GM12878 (cell line): ENCODE data around the gene NID1. TPM values are rescaled to one million over a fixed set of nuclear protein-coding genes. Genes with fewer than 3 reads are reported as not detected.

ENCODE experiments used
- BHLHE40 ChIP-seq, 2 experiments: fragments of 450-650 bp in 1 of 2; IDR thresholded peaks; 2 replicates each; pipeline ENCODE4 v1.6.1; 2011 to 2017; ENCODE audit warnings: low read depth in 2 of 2, borderline replicate concordance in 1 of 2, improper control_type of control experiment in 1 of 2, low read length in 1 of 2, mild to moderate bottlenecking in 1 of 2
- CBFB ChIP-seq: IDR thresholded peaks from 2 replicates; pipeline ENCODE4 v1.6.1; 2016; ENCODE audit warnings: antibody characterized with exemption, low read depth
- CHD2 ChIP-seq: IDR thresholded peaks from 2 replicates; pipeline ENCODE4 v1.6.1; 2011; ENCODE audit warnings: low read depth, low read length, improper control_type of control experiment, borderline replicate concordance
- FOXK2 ChIP-seq: fragments of 450-650 bp; IDR thresholded peaks from 2 replicates; pipeline ENCODE4 v1.6.1; 2017; ENCODE audit warnings: mild to moderate bottlenecking, moderate library complexity
- FOXM1 ChIP-seq: IDR thresholded peaks from 2 replicates; pipeline ENCODE4 v1.6.1; 2012; ENCODE audit warnings: low read depth, mild to moderate bottlenecking, inconsistent platforms, low read length, moderate library complexity
- HDAC6 ChIP-seq: fragments of 200-600 bp; sonication (generic); IDR thresholded peaks from one replicate; pipeline ENCODE4 v1.8.0; 2017; ENCODE audit warnings: antibody characterized with exemption; ENCODE audit not compliant: unreplicated experiment
- MEF2B ChIP-seq: fragments of 450-650 bp; IDR thresholded peaks from 2 replicates; pipeline ENCODE4 v1.6.1; 2018; ENCODE audit warnings: mild to moderate bottlenecking, moderate library complexity; ENCODE audit not compliant: partially characterized antibody, poor library complexity, severe bottlenecking
- POLR2A ChIP-seq: IDR thresholded peaks from 2 replicates; pipeline ENCODE4 v1.6.1; 2011; ENCODE audit warnings: low read depth, mild to moderate bottlenecking, low read length
- RELA ChIP-seq: fragments of 450-650 bp; IDR thresholded peaks from 2 replicates; pipeline ENCODE4 v1.8.0; 2014; ENCODE audit warnings: borderline replicate concordance; ENCODE audit not compliant: partially characterized antibody
- RFX5 ChIP-seq: IDR thresholded peaks from 2 replicates; pipeline ENCODE4 v1.6.1; 2011; ENCODE audit warnings: low read depth, low read length, improper control_type of control experiment
- SMC3 ChIP-seq: IDR thresholded peaks from 2 replicates; pipeline ENCODE4 v1.6.1; 2011; ENCODE audit warnings: low read length, improper control_type of control experiment, borderline replicate concordance
- YBX1 ChIP-seq: fragments of 450-650 bp; IDR thresholded peaks from 2 replicates; pipeline ENCODE4 v1.6.1; 2016; ENCODE audit warnings: antibody characterized with exemption
- ZNF217 ChIP-seq: fragments of 450-650 bp; IDR thresholded peaks from 2 replicates; pipeline ENCODE4 v1.6.1; 2017; ENCODE audit warnings: antibody characterized with exemption, mild to moderate bottlenecking
- ZNF274 ChIP-seq: IDR thresholded peaks from one replicate; pipeline ENCODE4 v1.8.0; 2011; ENCODE audit not compliant: insufficient read length, insufficient read depth
- polyA plus RNA-seq, 11 experiments: library from polyadenylated mRNA; depleted of rRNA in 4 of 11; unstranded in 6 of 11; stranded (reverse) in 5 of 11; fragments of >200 nt; fragmentation: Nextera tagmentation in 4 of 11; fragmentation: Illumina TruSeq in 1 of 11; extraction: Ambion mirVana in 4 of 11; extraction: Trizol in 1 of 11; gene quantifications; 1 replicate in 1 of 11; 2 replicates in 10 of 11; pipeline versions ENCODE4 v1.2.1 to v1.2.3, GENCODE V29; 2011 to 2016; ENCODE audit warnings: inconsistent platforms in 2 of 11, missing spikeins in 2 of 11, low read depth in 1 of 11
- total RNA-seq, 4 experiments: library from RNA; depleted of rRNA in 3 of 4; stranded (reverse); fragments of >200 nt in 3 of 4; fragmentation: Illumina TruSeq in 1 of 4; extraction: Trizol in 1 of 4; gene quantifications; 2 replicates each; pipeline versions ENCODE4 v1.2.1 to v1.2.3, GENCODE V29; 2013 to 2021
- TF ChIP-seq, protein P1 (sequence below): fragments of 450-650 bp; IDR thresholded peaks from 2 replicates; pipeline ENCODE4 v1.6.1; 2017; ENCODE audit warnings: low read depth, mild to moderate bottlenecking, moderate library complexity
- TF ChIP-seq, protein P2 (sequence below): IDR thresholded peaks from 2 replicates; pipeline ENCODE4 v1.6.1; 2012; ENCODE audit warnings: mild to moderate bottlenecking, low read depth, low read length
- TF ChIP-seq, protein P3 (sequence below): fragments of 450-650 bp; IDR thresholded peaks from 2 replicates; pipeline ENCODE4 v1.6.1; 2017; ENCODE audit warnings: mild to moderate bottlenecking, moderate library complexity
- TF ChIP-seq, protein P4 (sequence below): fragments of 450-650 bp; IDR thresholded peaks from 2 replicates; pipeline ENCODE4 v1.6.1; 2018; ENCODE audit warnings: borderline replicate concordance, mild to moderate bottlenecking; ENCODE audit not compliant: partially characterized antibody

NID1 gene
- total and polyA plus RNA-seq, 10 of the 15 experiments (the other 5 are each of a cell fraction or from before 2014, with no cell fraction given) = 4.2 to 25.7 (median 11.3) TPM

DNA sequence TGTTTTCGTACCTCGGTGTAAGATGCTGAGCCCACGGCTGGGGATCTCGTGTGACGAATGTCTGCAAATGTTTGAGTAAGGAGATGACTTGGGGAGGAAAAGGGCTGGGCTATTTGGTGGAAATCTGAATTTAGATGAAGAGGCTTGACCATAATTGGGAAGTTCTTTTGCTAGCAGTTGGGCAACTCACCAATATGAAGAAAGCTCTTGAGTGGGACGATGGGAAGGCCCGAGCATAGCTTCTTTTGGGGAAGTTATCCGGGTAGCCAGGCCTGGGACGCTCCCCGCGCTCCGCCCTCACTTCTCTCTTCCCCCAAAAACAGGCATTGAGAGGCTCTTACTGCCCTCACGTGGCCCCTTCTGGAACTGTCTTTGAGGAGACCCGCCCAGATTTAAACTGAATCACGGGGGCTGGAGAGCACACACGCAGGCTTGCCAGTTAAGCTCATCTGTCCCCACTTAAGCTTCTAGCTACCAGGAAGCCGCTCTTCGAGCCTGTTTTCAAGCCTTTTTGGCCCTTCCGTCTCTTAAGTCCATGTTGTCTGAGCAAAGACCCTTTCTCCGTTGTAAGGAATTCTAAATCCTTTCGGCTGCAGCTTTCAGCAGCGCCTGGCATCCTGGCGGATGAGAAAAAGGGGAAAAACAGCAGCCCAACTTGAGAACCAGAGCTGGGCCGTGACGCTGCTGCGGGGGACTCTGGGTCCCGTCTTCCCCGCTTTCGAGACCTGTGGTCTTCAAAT is 93.1 kb downstream of the NID1 start (continued):
- TF ChIP-seq, protein P1, sequence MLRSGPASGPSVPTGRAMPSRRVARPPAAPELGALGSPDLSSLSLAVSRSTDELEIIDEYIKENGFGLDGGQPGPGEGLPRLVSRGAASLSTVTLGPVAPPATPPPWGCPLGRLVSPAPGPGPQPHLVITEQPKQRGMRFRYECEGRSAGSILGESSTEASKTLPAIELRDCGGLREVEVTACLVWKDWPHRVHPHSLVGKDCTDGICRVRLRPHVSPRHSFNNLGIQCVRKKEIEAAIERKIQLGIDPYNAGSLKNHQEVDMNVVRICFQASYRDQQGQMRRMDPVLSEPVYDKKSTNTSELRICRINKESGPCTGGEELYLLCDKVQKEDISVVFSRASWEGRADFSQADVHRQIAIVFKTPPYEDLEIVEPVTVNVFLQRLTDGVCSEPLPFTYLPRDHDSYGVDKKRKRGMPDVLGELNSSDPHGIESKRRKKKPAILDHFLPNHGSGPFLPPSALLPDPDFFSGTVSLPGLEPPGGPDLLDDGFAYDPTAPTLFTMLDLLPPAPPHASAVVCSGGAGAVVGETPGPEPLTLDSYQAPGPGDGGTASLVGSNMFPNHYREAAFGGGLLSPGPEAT = 0 out of 2 replicates have a peak, but pooled peaks have one; percentile 22
- TF ChIP-seq ZNF274 = no peak
- 0 out of 2 replicates have a peak, but pooled peaks have one; percentile 42 for TF ChIP-seq CBFB
- peak; percentile 75 for TF ChIP-seq POLR2A
- TF ChIP-seq RFX5 = no peak
- TF ChIP-seq, protein P2, sequence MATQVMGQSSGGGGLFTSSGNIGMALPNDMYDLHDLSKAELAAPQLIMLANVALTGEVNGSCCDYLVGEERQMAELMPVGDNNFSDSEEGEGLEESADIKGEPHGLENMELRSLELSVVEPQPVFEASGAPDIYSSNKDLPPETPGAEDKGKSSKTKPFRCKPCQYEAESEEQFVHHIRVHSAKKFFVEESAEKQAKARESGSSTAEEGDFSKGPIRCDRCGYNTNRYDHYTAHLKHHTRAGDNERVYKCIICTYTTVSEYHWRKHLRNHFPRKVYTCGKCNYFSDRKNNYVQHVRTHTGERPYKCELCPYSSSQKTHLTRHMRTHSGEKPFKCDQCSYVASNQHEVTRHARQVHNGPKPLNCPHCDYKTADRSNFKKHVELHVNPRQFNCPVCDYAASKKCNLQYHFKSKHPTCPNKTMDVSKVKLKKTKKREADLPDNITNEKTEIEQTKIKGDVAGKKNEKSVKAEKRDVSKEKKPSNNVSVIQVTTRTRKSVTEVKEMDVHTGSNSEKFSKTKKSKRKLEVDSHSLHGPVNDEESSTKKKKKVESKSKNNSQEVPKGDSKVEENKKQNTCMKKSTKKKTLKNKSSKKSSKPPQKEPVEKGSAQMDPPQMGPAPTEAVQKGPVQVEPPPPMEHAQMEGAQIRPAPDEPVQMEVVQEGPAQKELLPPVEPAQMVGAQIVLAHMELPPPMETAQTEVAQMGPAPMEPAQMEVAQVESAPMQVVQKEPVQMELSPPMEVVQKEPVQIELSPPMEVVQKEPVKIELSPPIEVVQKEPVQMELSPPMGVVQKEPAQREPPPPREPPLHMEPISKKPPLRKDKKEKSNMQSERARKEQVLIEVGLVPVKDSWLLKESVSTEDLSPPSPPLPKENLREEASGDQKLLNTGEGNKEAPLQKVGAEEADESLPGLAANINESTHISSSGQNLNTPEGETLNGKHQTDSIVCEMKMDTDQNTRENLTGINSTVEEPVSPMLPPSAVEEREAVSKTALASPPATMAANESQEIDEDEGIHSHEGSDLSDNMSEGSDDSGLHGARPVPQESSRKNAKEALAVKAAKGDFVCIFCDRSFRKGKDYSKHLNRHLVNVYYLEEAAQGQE = 0 out of 2 replicates have a peak, but pooled peaks have one; percentile 16
- TF ChIP-seq YBX1 = no peak
- TF ChIP-seq, protein P3, sequence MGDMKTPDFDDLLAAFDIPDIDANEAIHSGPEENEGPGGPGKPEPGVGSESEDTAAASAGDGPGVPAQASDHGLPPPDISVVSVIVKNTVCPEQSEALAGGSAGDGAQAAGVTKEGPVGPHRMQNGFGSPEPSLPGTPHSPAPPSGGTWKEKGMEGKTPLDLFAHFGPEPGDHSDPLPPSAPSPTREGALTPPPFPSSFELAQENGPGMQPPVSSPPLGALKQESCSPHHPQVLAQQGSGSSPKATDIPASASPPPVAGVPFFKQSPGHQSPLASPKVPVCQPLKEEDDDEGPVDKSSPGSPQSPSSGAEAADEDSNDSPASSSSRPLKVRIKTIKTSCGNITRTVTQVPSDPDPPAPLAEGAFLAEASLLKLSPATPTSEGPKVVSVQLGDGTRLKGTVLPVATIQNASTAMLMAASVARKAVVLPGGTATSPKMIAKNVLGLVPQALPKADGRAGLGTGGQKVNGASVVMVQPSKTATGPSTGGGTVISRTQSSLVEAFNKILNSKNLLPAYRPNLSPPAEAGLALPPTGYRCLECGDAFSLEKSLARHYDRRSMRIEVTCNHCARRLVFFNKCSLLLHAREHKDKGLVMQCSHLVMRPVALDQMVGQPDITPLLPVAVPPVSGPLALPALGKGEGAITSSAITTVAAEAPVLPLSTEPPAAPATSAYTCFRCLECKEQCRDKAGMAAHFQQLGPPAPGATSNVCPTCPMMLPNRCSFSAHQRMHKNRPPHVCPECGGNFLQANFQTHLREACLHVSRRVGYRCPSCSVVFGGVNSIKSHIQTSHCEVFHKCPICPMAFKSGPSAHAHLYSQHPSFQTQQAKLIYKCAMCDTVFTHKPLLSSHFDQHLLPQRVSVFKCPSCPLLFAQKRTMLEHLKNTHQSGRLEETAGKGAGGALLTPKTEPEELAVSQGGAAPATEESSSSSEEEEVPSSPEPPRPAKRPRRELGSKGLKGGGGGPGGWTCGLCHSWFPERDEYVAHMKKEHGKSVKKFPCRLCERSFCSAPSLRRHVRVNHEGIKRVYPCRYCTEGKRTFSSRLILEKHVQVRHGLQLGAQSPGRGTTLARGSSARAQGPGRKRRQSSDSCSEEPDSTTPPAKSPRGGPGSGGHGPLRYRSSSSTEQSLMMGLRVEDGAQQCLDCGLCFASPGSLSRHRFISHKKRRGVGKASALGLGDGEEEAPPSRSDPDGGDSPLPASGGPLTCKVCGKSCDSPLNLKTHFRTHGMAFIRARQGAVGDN = peak; percentile 73; the same call in 1 of the 2 replicates
- TF ChIP-seq HDAC6 = no peak
- TF ChIP-seq FOXK2 = no peak
- peak; percentile 72; the same call in 1 of the 2 replicates for TF ChIP-seq FOXM1
- no peak for TF ChIP-seq CHD2
- TF ChIP-seq, protein P4, sequence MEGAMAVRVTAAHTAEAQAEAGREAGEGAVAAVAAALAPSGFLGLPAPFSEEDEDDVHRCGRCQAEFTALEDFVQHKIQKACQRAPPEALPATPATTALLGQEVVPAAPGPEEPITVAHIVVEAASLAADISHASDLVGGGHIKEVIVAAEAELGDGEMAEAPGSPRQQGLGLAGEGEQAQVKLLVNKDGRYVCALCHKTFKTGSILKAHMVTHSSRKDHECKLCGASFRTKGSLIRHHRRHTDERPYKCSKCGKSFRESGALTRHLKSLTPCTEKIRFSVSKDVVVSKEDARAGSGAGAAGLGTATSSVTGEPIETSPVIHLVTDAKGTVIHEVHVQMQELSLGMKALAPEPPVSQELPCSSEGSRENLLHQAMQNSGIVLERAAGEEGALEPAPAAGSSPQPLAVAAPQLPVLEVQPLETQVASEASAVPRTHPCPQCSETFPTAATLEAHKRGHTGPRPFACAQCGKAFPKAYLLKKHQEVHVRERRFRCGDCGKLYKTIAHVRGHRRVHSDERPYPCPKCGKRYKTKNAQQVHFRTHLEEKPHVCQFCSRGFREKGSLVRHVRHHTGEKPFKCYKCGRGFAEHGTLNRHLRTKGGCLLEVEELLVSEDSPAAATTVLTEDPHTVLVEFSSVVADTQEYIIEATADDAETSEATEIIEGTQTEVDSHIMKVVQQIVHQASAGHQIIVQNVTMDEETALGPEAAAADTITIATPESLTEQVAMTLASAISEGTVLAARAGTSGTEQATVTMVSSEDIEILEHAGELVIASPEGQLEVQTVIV = no peak
- peak; percentile 92 for TF ChIP-seq SMC3
- TF ChIP-seq ZNF217 = 0 out of 2 replicates have a peak, but pooled peaks have one; percentile 16
- peak; percentile 24 to 46; a peak in 1 of 4 replicates for TF ChIP-seq BHLHE40 (IDR thresholded peaks at IDR 0.05; ENCODE audit: borderline replicate concordance in 1 of 2, low read depth in 2 of 2, low read length in 1 of 2)
- TF ChIP-seq MEF2B = no peak
- no peak for TF ChIP-seq RELA
